GM12878 (cell line): ENCODE results near the gene FBXW8. TPM values are rescaled to one million over a fixed set of nuclear protein-coding genes. Genes with fewer than 3 reads are reported as not detected.

Experiments
- ATAC-seq: fragments of 200-7000 bp; cut with Tn5 transposase; 3 replicates; pipeline ENCODE4 v1.9.1; 2020; ENCODE audit warnings: mild to moderate bottlenecking, moderate library complexity
- BruUV-seq: library from RNA; stranded (reverse); fragments of 400-500 nt; replicated peaks from 2 replicates; lab custom pipeline; 2021; lab: Mats Ljungman, UMichigan
- CTCF ChIA-PET: fragments of 300-600 bp; sonication (Branson Sonifier 250); formaldehyde crosslinking; extraction: SDS; loops from one replicate; lab custom pipeline; 2021; ENCODE audit warnings: inconsistent platforms; lab: Yijun Ruan, JAX
- POLR2A ChIA-PET: fragments of 350-600 bp; formaldehyde crosslinking; extraction: SDS; loops from one replicate; lab custom pipeline; 2021; ENCODE audit warnings: inconsistent platforms; lab: Charles Lee
- RAD21 ChIA-PET: fragments of 300-600 bp; sonication (Branson Sonifier 250); formaldehyde crosslinking; loops from one replicate; lab custom pipeline; 2023; ENCODE audit warnings: antibody characterized with exemption; ENCODE audit not compliant: unreplicated experiment; lab: Charles Lee
- SMC1A ChIA-PET: fragments of 300-600 bp; sonication (Branson Sonifier 250); formaldehyde crosslinking; loops from one replicate; lab custom pipeline; 2023; ENCODE audit not compliant: unreplicated experiment, uncharacterized antibody; lab: Charles Lee
- DNase-seq: peaks from one replicate; pipeline ENCODE4 v3.0.0-alpha.2; 2011; ENCODE audit warnings: low read depth, low spot score
- FAIRE-seq: peaks from 3 replicates; lab custom pipeline; 2011; peaks lifted over from hg19 to GRCh38; lab: Jason Lieb, UNC
- H2AFZ ChIP-seq: 2 replicates; pipeline ENCODE4 v1.6.0; 2011; ENCODE audit warnings: low read depth, low read length, control low read depth; ENCODE audit not compliant: control insufficient read depth
- H3K27ac ChIP-seq: 2 replicates; pipeline ENCODE4 v1.5.1; 2011; ENCODE audit warnings: control low read depth; ENCODE audit not compliant: control insufficient read depth, insufficient read depth
- H3K27me3 ChIP-seq, 2 experiments: replicated peaks in 1 of 2; 2 replicates each; pipeline versions ENCODE4 v1.6.0 to v1.6.1; 2011; ENCODE audit warnings: low read length in 1 of 2; ENCODE audit not compliant: control insufficient read depth in 2 of 2, insufficient read depth in 2 of 2
- H3K36me3 ChIP-seq, 2 experiments: 2 replicates each; pipeline ENCODE4 v1.5.1; 2011; ENCODE audit warnings: low read length in 1 of 2; ENCODE audit not compliant: control insufficient read depth in 2 of 2, insufficient read depth in 2 of 2
- H3K4me1 ChIP-seq: 2 replicates; pipeline ENCODE4 v1.6.1; 2011; ENCODE audit warnings: mild to moderate bottlenecking, low read length, moderate library complexity, mixed read lengths; ENCODE audit not compliant: control insufficient read depth, insufficient read depth
- H3K4me2 ChIP-seq: 2 replicates; pipeline ENCODE4 v1.6.0; 2011; ENCODE audit warnings: control low read depth; ENCODE audit not compliant: control insufficient read depth, insufficient read depth
- H3K4me3 ChIP-seq: fragments of 200-600 bp; sonication (generic); 2 replicates; pipeline ENCODE4 v1.5.1; 2016
- H3K79me2 ChIP-seq: 2 replicates; pipeline ENCODE4 v1.6.0; 2011; ENCODE audit warnings: low read length; ENCODE audit not compliant: control insufficient read depth, insufficient read depth
- H3K9ac ChIP-seq: 2 replicates; pipeline ENCODE4 v1.8.0; 2011; ENCODE audit warnings: low read length, control low read depth, mixed read lengths; ENCODE audit not compliant: control insufficient read depth, insufficient read depth
- H3K9me3 ChIP-seq: replicated peaks from 3 replicates; pipeline ENCODE4 v1.5.1; 2011; ENCODE audit warnings: mild to moderate bottlenecking, low read length; ENCODE audit not compliant: control insufficient read depth, insufficient read depth
- H4K20me1 ChIP-seq: 2 replicates; pipeline ENCODE4 v1.6.0; 2011; ENCODE audit not compliant: control insufficient read depth, insufficient read depth
- CBFB ChIP-seq: IDR thresholded peaks from 2 replicates; pipeline ENCODE4 v1.6.1; 2016; ENCODE audit warnings: antibody characterized with exemption, low read depth
- EGR1 ChIP-seq, 2 experiments: IDR thresholded peaks; 1 replicate in 1 of 2; 2 replicates in 1 of 2; pipeline ENCODE4 v1.6.1; 2011 to 2012; ENCODE audit warnings: low read depth in 2 of 2, low read length in 2 of 2, borderline replicate concordance in 1 of 2, mild to moderate bottlenecking in 1 of 2, moderate library complexity in 1 of 2
- KAT2A ChIP-seq: conservative IDR thresholded peaks from 2 replicates; pipeline ENCODE4 v1.6.1; 2011; ENCODE audit warnings: low read depth, low read length; ENCODE audit not compliant: control insufficient read depth
- NFYB ChIP-seq: IDR thresholded peaks from 2 replicates; pipeline ENCODE4 v1.6.1; 2011; ENCODE audit warnings: low read depth, mild to moderate bottlenecking, low read length, improper control_type of control experiment, moderate library complexity; ENCODE audit not compliant: insufficient read depth
- SPI1 ChIP-seq: IDR thresholded peaks from 2 replicates; pipeline ENCODE4 v1.6.1; 2011; ENCODE audit warnings: low read depth, mild to moderate bottlenecking, low read length, moderate library complexity, borderline replicate concordance; ENCODE audit not compliant: insufficient read depth
- ZNF207 ChIP-seq: fragments of 450-650 bp; IDR thresholded peaks from 2 replicates; pipeline ENCODE4 v1.6.1; 2014; ENCODE audit warnings: antibody characterized with exemption, mild to moderate bottlenecking, borderline replicate concordance
- ZNF274 ChIP-seq: IDR thresholded peaks from one replicate; pipeline ENCODE4 v1.8.0; 2011; ENCODE audit not compliant: insufficient read length, insufficient read depth
- WGBS: methylation state at CpG from one replicate; pipeline ENCODE4 v1.1.6; 2016; ENCODE audit warnings: low lambda C conversion rate; ENCODE audit not compliant: insufficient replicate concordance, insufficient coverage; ENCODE audit errors: missing lambda C conversion rate; 5-methylcytosine and 5-hydroxymethylcytosine counted together
- in situ Hi-C: fragments of 300-500 bp; cut with MboI; formaldehyde crosslinking; loops from 9 replicates; pipeline ENCODE4 v1.14.3; 2018; ENCODE audit warnings: mixed read lengths
- intact Hi-C: fragments of 100-400 bp; cut with micrococcal nuclease; formaldehyde crosslinking; loops from one replicate; pipeline ENCODE4 v1.14.2; 2022; ENCODE audit not compliant: unreplicated experiment
- polyA plus RNA-seq, 11 experiments: library from polyadenylated mRNA; depleted of rRNA in 4 of 11; unstranded in 6 of 11; stranded (reverse) in 5 of 11; fragments of >200 nt; fragmentation: Nextera tagmentation in 4 of 11; fragmentation: Illumina TruSeq in 1 of 11; extraction: Ambion mirVana in 4 of 11; extraction: Trizol in 1 of 11; gene quantifications; 1 replicate in 1 of 11; 2 replicates in 10 of 11; pipeline versions ENCODE4 v1.2.1 to v1.2.3, GENCODE V29; 2011 to 2016; ENCODE audit warnings: inconsistent platforms in 2 of 11, missing spikeins in 2 of 11, low read depth in 1 of 11
- total RNA-seq, 4 experiments: library from RNA; depleted of rRNA in 3 of 4; stranded (reverse); fragments of >200 nt in 3 of 4; fragmentation: Illumina TruSeq in 1 of 4; extraction: Trizol in 1 of 4; gene quantifications; 2 replicates each; pipeline versions ENCODE4 v1.2.1 to v1.2.3, GENCODE V29; 2013 to 2021
- TF ChIP-seq, protein P1 (sequence below): IDR thresholded peaks from 2 replicates; pipeline ENCODE4 v1.6.1; 2012; ENCODE audit warnings: low read depth, low read length, improper control_type of control experiment
- TF ChIP-seq, protein P2 (sequence below): IDR thresholded peaks from 2 replicates; pipeline ENCODE4 v1.6.1; 2011; ENCODE audit warnings: borderline replicate concordance, low read depth, mild to moderate bottlenecking, moderate library complexity, low read length; ENCODE audit not compliant: insufficient read depth, poor library complexity, severe bottlenecking

The FBXW8 gene
- total and polyA plus RNA-seq, 10 of the 15 experiments (the other 5 are each of a cell fraction or from before 2014, with no cell fraction given), result 0.49 to 7.5 (median 4.4) TPM

DNA sequence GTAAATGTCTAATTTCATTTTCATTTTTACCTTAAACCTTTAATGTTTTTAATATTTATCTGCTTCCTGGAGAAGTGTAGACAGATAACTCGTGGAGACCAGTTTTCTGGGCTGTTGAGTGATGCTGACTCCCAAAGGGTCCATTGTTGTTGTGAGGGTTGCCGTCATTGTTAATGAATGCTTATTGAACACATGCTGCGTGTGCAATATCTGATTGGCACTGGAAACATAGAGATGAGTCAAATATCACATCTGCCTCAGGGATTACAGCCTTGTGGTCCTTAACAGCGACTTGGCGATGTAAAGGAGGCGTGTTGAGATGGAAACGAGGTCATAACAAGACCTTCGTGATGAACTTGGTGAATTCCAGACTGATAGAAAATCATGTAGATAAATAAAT, 85.9 kb downstream of the FBXW8 start:
- BruUV-seq, result no TSS peak
- TF ChIP-seq EGR1 (IDR thresholded peaks at IDR 0.05; ENCODE audit: borderline replicate concordance in 1 of 2, low read depth in 2 of 2, low read length in 2 of 2), result no peak
- TF ChIP-seq, protein P1, sequence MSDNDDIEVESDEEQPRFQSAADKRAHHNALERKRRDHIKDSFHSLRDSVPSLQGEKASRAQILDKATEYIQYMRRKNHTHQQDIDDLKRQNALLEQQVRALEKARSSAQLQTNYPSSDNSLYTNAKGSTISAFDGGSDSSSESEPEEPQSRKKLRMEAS, result no peak
- TF ChIP-seq KAT2A, result no peak
- no peak for TF ChIP-seq CBFB
- no peak for TF ChIP-seq NFYB
- TF ChIP-seq ZNF207, result no peak
- TF ChIP-seq ZNF274, result no peak
- Histone ChIP-seq H3K4me3 (no peak overlapping the region), H3K27me3 (no peaks in the 10 kb centered on the region), H3K79me2 (no peaks in the 10 kb centered on the region), H4K20me1 (no peaks in the 10 kb centered on the region), H3K4me1 (no peaks in the 10 kb centered on the region), H3K27ac (no peak overlapping the region), H3K9ac (no peak overlapping the region), H3K4me2 (no peak overlapping the region), H3K36me3 (no peaks in the 10 kb centered on the region), H2AFZ (no peak overlapping the region), H3K9me3 (no peaks in the 10 kb centered on the region)
- no peak for DNase-seq
- FAIRE-seq, result no peak
- WGBS, result 87% methylated on average over 8 of the region's 8 CpGs
- in situ Hi-C loops (no loop called here), intact Hi-C loops (no loop called here)
- RAD21 ChIA-PET, result no interaction called here
- SMC1A ChIA-PET, result no interaction called here
- no peak for ATAC-seq
- CTCF ChIA-PET, result no interaction called here
- POLR2A ChIA-PET, result no interaction called here

DNA sequence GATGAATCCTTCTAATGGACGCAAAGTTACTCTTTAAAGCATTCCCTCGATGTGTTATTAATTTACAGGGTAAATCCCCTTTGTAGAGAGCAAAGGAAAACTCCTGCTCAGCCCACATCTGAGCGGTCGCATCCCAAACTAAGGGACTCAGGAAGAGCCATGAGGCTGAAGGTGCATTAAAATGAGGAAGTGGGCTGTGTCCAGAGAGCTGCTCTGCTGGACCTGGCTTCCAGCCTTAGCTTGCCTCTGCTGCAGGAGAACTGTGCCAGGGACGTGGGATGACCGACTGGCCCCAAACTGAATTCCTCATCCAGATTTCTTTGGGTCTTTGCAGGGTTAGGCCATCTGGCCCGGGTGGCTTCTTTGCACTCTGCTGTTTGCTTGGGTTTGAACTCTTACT, 88.3 kb downstream of the FBXW8 start:
- no peak for ATAC-seq
- Histone ChIP-seq H2AFZ (no peak overlapping the region), H4K20me1 (no peaks in the 10 kb centered on the region), H3K79me2 (no peaks in the 10 kb centered on the region), H3K36me3 (no peaks in the 10 kb centered on the region), H3K4me3 (no peak overlapping the region), H3K27ac (no peak overlapping the region), H3K27me3 (no peaks in the 10 kb centered on the region), H3K9ac (no peak overlapping the region), H3K9me3 (no peaks in the 10 kb centered on the region), H3K4me2 (no peak overlapping the region), H3K4me1 (no peaks in the 10 kb centered on the region)
- CTCF ChIA-PET, result interaction anchor here (1.2 kb wide), 1 partner anchor 24 kb away, joined by 3 read pairs; no protein-coding TSS in a partner anchor
- in situ Hi-C loops (no loop called here), intact Hi-C loops (no loop called here)
- no peak for DNase-seq
- TF ChIP-seq SPI1, result peak; percentile 43; the same call in 1 of the 2 replicates
- TF ChIP-seq, protein P2, sequence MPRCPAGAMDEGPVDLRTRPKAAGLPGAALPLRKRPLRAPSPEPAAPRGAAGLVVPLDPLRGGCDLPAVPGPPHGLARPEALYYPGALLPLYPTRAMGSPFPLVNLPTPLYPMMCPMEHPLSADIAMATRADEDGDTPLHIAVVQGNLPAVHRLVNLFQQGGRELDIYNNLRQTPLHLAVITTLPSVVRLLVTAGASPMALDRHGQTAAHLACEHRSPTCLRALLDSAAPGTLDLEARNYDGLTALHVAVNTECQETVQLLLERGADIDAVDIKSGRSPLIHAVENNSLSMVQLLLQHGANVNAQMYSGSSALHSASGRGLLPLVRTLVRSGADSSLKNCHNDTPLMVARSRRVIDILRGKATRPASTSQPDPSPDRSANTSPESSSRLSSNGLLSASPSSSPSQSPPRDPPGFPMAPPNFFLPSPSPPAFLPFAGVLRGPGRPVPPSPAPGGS, result no peak
- POLR2A ChIA-PET, result no interaction called here
- FAIRE-seq, result no peak
- over 99% methylated on average over 7 of the region's 7 CpGs for WGBS
- SMC1A ChIA-PET, result no interaction called here
- RAD21 ChIA-PET, result no interaction called here
- no TSS peak for BruUV-seq
